GM19023 (cell line): Measurements from ENCODE around the gene TPM4.

ENCODE experiments used
- ATAC-seq: cut with Tn5 transposase; IDR thresholded peaks from one replicate; pipeline ENCODE4 v1.9.1; 2021; ENCODE audit warnings: mild to moderate bottlenecking, moderate library complexity; ENCODE audit not compliant: unreplicated experiment

The TPM4 gene

DNA sequence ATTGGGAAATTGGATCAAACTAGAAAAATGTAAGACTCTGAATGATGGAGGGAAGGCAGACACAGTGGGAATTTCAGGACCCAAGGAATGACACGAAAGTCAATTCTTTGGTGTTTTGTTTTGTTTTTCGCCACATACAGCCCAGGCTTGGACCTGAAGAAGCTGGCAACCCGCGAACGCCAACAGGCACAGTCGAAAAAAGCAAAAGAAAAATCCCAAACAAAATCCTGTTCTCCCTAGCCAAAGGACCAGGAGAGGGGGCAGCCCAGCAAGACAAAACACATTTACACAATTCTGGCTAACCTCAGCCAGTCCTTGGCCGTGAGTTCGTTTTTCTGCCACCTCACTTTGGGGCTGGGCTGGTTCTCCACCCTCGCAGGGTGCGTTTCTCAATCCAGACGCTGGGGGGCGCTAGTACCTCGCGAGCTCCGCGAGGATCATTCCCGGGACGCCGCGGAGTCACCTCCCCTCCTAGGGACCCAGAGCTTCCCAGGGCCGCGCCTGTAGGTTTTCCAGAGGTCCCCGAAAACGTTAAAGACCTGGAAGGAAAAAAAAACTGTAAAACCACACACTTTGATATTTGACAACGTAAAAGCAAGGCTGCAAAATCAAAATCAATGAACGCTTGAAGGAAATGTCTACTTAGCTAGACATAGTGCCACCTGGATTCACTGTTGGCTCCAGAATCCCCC is 34.9 kb upstream of the TPM4 start:
- ATAC-seq = no peak

DNA sequence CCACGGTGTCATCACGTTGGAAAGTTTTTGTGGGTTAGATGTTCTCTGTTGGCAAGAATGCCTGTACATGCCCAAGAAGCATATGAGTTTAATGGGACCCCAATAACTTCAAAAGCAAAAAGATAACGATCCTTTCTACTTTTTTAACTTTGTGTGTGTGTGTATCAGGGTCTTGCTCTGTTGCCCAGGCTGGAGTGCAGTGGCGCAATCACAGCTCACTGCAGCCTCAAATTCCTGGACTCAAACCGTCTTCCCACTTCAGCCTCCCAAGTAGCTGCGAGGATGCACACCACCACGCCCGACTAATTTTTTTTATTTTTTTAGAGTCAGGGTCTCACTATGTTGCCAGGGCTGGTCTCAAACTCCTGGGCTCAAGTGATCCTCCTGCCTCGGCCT is 34.3 kb upstream of the TPM4 start:
- ATAC-seq = no peak

DNA sequence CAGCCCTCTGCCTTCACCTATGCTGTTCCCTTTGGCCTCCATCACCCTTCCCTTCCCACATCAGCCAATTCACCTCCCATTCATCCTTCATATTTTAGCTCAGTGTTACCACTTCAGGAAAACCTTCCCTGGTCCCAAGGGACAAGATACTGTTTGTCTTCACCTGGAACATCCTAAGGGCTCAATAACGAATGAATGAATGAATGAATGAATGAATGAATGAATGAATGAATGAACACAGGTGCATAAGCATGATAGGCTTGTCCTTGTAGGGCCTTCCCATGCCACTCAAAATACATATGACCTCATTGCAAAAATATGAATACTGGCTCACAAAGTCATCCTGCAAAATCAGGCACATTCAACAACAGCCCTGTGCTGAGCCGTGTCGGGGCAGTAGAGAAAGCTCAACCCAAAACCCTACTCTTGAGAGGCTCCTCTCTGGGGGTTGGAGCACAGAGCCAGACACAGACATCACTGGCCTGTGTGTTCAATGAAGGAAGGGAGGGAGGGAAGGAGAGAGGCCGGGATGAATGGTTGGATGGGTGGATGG is 33.7 kb upstream of the TPM4 start:
- ATAC-seq = no peak

DNA sequence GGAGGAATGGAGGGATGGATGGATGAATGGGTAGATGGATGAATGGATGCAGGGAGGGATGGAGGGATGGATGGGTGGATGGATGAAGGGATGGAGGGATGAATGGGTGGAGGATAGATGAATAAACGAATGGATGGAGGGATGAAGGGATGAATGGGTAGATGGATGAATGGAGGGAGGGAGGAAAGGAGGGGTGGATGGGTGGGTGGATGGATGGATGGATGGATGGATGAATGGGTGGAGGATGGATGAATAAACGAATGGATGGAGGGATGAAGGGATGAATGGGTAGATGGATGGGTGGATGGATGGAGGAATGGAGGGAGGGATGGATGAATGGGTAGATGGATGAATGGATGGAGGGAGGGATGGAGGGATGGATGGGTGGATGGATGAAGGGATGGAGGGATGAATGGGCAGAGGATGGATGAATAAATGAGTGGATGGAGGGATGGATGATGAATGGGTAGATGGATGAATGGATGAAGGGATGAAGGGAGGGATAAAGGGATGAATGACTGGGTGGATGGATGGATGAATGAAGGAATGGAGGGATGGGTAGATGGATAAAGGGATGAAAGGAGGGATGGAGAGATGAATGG is 33.0 kb upstream of the TPM4 start:
- ATAC-seq = no peak

DNA sequence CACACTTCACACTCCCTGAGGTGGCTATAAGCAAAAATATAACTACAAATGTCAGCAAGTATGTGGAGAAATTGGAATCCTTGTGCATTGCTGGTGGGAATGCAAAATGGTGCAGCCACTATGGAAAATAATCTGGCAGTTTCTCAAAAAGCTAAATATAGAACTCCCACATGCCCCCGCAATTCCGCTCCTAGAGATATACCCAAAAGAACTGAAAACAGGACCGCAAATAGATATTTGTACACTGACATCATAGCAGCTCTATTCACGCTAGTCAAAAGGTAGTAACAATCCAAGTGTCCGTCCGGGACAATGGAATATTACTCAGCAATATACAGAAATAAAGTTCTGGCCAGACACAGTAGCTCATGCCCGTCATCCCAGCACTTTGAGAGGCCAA is 31.5 kb upstream of the TPM4 start:
- ATAC-seq = no peak

DNA sequence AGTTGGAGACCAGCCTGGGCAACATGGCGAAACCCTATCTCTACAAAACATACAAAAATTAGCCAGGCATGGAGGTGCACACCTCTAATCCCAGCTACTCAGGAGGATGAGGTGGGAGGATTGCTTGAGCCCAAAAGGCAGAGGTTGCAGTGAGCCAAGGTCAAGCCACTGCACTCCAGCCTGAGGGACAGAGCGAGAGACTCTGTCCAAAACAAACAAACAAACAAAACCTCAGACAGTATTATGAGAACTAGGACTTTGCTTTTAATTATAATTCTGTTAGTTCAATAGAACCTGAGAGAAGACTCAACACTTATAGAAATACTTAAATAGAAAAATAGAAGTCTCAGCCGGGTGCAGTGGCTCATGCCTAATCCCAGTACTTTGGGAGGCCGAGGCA is 31.1 kb upstream of the TPM4 start:
- ATAC-seq = no peak

DNA sequence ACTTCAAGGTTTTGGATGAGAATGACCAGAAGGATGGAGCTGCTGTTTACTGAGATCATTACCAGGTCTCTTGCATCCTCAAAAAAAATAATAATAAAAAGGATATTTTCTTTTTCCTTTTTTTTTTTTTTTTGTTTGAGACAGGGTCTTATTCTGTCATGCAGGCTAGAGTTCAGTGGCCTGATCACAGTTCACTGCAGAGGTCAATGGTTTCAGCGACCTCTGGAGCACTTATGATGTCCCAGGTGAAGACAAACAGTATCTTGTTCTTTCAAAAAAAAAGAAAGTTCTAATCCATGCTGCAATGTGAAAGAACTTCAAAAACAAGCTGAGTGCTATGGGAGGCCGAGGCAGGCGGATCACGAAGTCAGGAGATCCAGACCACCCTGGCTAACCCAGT is 30.4 kb upstream of the TPM4 start:
- no peak for ATAC-seq

DNA sequence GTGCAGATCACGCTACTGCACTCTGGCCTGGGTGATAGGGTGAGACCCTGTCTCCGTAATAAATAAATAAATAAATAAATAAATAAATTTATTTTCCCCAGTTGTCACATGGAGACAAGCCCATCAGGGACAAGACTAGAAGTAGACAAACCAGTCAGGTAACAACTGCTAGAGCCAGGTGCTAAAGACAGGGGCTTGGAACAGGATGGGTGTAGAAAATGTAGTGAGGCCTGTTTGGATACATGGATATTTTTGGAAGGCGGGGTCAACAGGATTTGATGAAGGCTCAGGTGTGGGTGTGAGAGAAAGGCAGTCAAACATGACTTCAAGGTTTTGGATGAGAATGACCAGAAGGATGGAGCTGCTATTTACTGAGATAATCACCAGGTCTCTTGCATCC is 27.7 kb upstream of the TPM4 start:
- no peak for ATAC-seq

DNA sequence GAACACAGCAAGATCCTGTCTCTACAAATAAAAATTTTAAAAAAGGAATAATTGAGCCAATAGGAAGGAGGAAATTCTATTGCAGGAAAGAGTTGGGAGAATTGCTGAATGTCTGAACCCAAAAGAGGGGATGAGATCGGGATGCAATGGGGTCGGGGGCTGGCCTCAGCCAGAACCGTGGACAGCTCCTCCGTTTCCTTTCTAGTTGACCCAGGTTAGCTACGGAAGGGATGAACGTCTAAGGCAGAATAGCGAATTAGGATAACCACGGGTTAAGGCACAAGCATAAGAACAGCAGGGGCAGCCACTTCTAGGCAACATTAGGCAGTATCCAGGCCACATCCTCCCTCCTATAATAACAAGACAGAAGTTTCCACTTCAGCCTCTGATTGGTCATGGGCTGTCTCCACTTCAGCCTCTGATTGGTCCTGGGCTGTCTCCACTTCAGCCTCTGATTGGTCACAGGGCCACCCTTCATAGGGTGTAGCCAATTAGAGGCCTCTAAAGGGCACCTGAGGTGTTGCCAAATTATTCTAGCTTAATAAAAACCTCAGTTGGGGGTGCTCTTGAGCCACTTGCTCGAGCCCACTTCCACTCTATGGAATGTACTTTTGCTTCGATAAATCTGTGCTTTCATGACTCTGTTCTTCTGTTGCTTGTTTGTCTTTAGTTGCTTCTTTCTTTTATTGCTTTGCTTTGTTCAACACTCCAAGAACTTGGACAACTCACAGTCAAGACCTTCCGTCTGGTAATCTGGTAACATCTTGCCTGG is 24.9 kb upstream of the TPM4 start:
- no peak for ATAC-seq

DNA sequence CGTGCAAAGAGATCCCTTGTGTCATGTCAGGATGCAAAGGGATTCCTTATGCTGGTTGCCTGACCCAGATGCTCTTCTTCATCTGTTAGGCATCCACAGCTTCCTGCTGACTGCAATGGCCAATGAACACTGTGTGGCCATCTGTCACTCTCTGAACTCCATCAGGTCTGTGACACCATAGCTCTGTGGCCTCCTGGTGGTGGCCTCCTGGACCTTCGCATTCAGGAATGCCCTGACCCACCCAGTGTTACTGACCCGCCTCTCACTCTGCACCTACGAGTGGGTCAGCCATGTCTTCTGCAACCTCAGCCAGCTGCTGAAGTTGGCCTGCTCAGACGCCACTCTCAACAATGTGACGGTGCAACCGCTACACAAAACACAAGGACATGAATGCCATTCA is 23.9 kb upstream of the TPM4 start:
- ATAC-seq = no peak

DNA sequence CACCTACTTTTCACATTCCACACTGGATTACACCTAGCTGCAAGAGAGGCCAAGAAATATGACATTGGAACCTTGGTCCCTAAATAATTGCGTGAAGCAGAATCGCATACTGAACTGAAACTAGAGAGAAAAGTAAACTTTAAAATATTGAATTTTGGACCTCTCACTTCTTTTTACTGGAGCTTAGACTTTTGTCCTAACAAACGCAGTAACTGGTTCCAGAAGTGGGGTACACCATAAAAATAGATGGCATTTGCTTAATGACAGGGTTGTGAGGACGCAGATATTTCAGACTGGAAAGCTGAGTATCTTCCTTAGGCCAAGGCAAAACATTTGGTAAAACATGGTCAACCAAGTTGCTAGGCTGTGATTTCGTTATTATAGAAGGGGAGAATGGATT is 19.2 kb upstream of the TPM4 start:
- no peak for ATAC-seq

DNA sequence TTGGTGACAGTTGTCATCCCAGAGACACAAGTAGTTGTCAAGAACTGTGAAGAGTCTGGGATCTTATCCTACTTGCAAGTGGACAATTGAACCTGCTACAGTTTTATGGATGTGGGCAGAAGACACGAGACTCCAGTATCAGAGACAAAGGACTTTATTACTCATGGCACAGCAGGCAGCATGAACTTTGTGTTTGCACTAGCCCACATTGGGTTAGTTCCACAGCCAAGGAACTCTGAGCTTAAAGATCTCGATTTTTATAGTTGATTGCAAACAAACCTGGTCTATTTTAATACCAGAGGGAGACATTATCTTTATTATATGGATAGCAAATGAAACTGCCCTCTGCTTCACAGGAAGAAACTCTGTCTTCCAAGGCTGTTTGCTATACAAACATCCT is 16.0 kb upstream of the TPM4 start:
- no peak for ATAC-seq

DNA sequence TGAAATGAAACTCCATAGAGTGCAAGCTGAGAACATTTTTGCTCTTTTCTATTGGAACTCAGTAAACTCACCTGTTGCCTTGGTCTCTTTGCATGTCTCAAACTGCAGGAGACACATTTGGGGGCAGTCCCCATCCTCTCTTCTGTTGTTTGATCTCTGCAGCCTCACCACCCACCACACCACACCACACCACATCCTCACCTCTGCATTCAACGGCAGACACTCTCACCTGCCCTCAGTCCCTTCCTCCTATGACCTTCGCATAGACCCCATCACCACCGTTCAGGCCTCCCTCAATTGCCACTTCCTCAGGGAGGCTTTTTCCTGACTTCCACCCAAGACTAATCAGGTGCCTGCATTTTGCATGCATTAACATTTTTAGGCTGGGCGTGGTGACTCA is 14.4 kb upstream of the TPM4 start:
- ATAC-seq = no peak

DNA sequence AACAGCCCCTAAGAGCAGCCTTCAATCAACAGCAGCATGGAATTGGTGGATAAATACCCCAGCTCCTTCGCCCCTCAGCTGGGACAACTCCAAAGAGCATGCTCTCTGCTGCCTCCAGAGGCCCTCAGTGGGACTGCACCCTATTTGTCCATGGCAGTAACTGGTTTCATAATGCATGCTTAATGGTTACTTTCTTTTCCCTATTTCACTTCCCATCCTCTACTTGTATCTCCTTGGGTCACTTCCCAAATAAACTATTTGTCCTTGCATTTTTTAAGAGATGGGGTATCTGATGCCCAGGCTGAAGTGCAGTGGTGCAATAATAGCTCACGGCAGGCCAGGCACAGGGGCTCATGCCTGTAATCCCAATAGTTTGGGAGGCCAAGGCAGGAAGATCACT is 13.5 kb upstream of the TPM4 start:
- no peak for ATAC-seq

DNA sequence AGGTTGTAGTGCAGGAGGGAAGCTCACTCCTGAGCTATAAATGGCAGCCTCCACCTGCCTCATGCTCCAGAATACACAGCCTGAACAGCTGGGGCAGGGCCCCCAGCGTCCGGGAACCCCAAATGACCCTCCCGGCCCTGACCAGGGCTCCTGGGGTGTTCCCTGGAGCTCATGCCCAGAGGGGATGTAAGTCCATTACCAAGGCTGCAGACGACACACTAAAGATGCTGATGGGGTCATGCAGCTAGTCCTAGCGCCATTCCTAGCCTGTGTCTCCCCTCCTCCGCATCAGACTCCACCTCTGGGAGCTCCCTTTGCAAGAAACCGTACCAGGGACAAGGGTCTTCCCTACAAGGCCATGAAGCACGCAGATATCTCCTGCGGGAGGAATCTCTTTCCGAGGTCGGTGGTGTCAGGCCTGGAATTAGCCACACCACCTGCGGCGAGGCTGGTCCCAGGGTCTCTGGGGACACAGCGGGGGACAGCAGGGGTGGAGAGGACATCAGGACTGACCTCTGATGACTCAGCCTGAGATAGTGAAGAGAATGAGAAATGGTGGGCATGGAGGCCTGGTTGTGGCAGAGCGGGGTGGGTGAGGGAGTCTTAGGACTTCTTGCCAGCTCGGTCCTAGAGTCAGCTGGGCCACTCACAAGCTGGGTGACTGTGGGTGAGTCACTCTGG is 11.9 kb upstream of the TPM4 start:
- ATAC-seq = no peak

DNA sequence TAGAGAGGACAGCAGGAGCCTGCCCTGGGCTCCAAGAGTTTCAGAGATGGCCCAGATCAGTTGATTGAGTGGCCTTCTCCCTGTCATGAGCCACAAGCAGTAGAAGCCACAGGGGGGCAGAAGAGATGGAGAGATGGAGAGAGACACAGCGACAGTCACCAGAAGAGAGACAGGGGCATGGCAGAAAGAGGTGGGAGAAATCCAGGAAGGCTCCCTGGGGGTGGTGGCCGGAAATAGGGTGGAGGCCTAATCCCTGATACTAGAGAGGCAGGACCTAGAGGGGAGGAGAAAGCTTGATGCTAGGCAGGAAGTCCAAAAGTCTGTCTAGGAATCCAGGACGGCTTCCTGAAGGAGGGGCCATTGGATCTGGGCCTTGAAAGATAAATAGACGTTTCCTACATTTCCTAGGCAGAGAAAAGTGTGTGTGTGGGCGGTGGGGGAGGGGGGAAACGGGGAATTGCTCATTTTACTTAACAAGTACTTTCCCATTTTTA is 9.6 kb upstream of the TPM4 start:
- ATAC-seq = no peak

DNA sequence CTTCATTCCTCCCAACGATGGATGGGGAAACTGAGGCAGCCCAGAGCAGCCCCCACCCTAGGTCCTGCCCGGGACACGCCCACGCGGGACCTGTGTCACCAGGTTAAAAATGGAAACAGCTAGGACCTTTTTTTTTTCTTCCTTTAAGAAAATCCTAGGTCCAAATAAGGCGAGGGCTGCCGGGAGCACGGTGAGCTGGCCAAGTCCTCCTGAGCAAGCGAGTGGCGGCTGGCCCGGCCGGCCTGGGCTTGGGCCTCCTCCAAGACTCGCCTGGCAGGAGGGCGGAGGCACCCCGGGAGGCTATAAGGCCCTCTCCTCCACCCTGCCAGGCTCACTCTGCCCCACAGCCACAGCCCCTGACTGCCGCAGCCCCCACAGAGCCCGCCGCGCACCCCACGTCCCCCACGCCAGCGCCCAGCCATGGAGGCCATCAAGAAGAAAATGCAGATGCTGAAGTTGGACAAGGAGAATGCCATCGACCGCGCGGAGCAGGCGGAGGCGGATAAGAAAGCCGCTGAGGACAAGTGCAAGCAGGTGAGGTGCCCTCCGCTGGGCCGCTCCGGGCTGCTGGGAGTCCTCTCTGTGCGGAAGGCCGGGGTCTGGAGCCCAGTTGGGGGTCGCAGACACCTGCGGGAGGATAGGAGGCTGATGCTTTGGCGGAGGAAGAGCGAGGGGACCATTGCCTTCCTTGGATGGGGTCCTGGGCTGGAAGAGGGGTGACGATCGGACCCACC is 8.9 kb upstream of the TPM4 start:
- ATAC-seq = no peak

DNA sequence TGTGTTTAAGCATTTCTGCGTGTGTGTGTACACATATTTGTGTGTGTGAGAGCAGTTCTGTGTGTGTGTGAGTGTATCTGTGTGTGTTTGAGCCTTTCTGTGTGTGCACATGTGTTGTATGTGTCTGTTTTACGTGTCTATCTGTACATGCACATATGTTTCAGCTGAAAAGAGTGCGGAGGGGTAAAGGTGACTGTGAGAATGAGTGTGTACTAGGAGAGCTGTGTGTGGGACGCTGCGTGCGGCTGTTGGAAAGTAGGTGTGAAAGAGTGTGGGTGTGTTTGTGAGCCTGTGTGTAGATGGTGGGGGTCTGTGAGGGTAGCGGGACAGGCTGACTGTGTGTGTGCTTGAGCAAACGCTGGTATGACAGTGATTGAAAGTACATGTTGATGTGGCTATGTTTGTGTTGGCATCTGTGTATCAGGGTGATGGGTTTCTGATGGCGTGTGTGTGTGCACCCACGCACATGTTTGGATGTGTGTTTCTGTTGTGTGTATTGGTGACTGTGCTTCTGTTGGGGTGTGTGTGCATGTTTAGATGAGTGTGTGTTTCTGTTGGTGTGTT is 7.5 kb upstream of the TPM4 start:
- no peak for ATAC-seq

DNA sequence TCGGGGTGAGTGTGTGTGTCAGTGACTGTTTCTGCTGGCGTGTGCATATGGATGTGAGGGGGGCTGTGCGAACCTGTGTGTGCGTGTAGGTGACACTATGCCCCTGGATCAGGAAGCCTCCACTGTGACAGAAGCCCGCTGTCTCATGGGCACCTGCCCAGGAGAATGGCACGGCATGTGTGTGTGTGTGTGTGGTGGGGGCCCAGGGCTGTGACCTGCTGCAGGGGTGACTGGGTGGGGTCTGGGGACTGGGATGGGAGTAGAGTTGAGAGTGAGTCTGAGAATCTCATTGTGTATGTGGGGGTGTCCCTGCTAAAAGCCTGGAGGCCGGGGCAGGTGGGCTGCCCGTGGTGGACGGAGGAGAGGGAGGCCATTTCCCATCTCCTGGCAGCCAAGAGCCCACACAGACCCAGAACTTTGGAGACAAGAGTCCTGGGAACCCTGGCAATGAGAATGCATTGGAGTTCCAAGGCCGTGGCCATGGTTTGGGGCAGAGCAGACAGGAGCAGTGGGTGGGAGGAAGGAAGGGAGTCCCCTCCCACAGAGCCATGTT is 6.4 kb upstream of the TPM4 start:
- no peak for ATAC-seq

DNA sequence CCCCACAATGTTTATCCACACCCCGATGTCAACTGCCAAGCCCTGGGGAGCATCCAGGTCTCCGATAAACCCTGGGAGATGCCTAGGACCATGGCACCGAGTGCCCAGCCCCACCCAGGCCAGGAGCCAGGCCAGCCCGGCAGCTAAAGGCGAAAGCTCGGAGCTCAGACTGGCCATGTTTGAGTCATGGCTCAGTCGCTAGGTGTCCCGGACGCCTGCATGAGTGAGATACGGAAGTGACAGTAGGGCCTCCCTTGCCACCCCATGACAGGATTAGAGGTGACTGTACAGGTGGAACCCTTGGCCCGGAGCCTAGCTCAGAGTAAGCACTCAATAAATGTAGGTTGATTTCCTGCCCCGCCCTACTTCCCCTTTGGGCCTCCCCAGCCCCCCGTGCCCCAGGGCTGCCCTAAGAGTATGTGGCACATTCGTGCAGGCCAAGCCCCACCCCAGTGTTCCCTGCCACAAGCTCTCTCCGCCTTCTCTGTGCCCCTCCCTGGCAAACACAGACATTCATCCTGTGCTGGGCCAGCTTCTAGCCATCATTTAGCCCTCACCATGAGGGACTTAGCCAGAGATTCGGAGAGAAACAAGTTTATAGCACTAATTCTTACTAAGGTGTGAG is 5.8 kb upstream of the TPM4 start:
- ATAC-seq = no peak
